SJCRH30 (cell line): ENCODE data around the gene ZNF787. TPM values are rescaled to one million over a fixed set of nuclear protein-coding genes. Genes with fewer than 3 reads are reported as not detected.

Experiments used
- DNase-seq, 2 experiments: peaks; one replicate each; pipeline ENCODE4 v3.0.0-alpha.2; 2015 to 2020
- H3K27ac ChIP-seq: fragments of 250-450 bp; sonication (Bioruptor Pico); 2 replicates; pipeline ENCODE4 v1.5.1; 2020; ENCODE audit warnings: mild to moderate bottlenecking, moderate library complexity
- H3K27me3 ChIP-seq: fragments of 250-450 bp; sonication (Bioruptor Pico); 2 replicates; pipeline ENCODE4 v1.5.1; 2020; ENCODE audit warnings: mild to moderate bottlenecking, moderate library complexity
- H3K36me3 ChIP-seq: fragments of 250-450 bp; sonication (Bioruptor Pico); 2 replicates; pipeline ENCODE4 v1.5.1; 2020; ENCODE audit warnings: mild to moderate bottlenecking, moderate library complexity
- H3K4me1 ChIP-seq: fragments of 250-450 bp; sonication (Bioruptor Pico); 2 replicates; pipeline ENCODE4 v1.5.1; 2020; ENCODE audit warnings: mild to moderate bottlenecking, moderate library complexity
- H3K4me3 ChIP-seq: fragments of 250-450 bp; sonication (Bioruptor Pico); 2 replicates; pipeline ENCODE4 v1.5.1; 2020; ENCODE audit warnings: mild to moderate bottlenecking, moderate library complexity
- H3K9me3 ChIP-seq: fragments of 250-450 bp; sonication (Bioruptor Pico); replicated peaks from 2 replicates; pipeline ENCODE4 v1.5.1; 2020; ENCODE audit warnings: mild to moderate bottlenecking, moderate library complexity
- total RNA-seq: library from RNA; depleted of rRNA; stranded (reverse); fragments of >200 nt; shearing (Covaris generic); gene quantifications from 2 replicates; pipeline ENCODE4 v1.2.3, GENCODE V29; 2014

ZNF787 gene
- total RNA-seq, 1 experiment from 2014 or later, result 24.8 TPM

- Histone ChIP-seq H3K9me3 (no peaks in the 10 kb centered on the region), H3K27ac (no peak overlapping the region), H3K4me3 (no peak overlapping the region), H3K4me1 (no peaks in the 10 kb centered on the region), H3K36me3 (no peaks in the 10 kb centered on the region), H3K27me3 (no peaks in the 10 kb centered on the region)
- no peak for DNase-seq
These were observed 17.0 kb upstream of the ZNF787 start for GRCh38 chr19:56138069-56138468.

GRCh38 chr19:56137405-56137804 is 16.3 kb upstream of the ZNF787 start:
- DNase-seq, result no peak
- no peaks in the 10 kb centered on the region for H3K36me3 ChIP-seq
- no peaks in the 10 kb centered on the region for H3K9me3 ChIP-seq
- no peak overlapping the region for H3K27ac ChIP-seq
- no peaks in the 10 kb centered on the region for H3K4me1 ChIP-seq
- H3K4me3 ChIP-seq, result no peak overlapping the region
- H3K27me3 ChIP-seq, result no peaks in the 10 kb centered on the region

GRCh38 chr19:56136362-56136761 is 15.3 kb upstream of the ZNF787 start:
- Histone ChIP-seq H3K27ac (no peak overlapping the region), H3K4me3 (no peak overlapping the region)

GRCh38 chr19:56134654-56134921 is 13.5 kb upstream of the ZNF787 start:
- H3K4me1 ChIP-seq, result no peaks in the 10 kb centered on the region
- H3K9me3 ChIP-seq, result no peaks in the 10 kb centered on the region
- H3K27ac ChIP-seq, result no peak overlapping the region

More at GRCh38 chr19:56136362-56136761, 15.3 kb upstream of the ZNF787 start:
- DNase-seq, result no peak
- no peaks in the 10 kb centered on the region for H3K27me3 ChIP-seq
- no peaks in the 10 kb centered on the region for H3K9me3 ChIP-seq
- no peaks in the 10 kb centered on the region for H3K36me3 ChIP-seq
- no peaks in the 10 kb centered on the region for H3K4me1 ChIP-seq

GRCh38 chr19:56133858-56134653 is 13.0 kb upstream of the ZNF787 start:
- DNase-seq, result no peak
- Histone ChIP-seq H3K27me3 (no peaks in the 10 kb centered on the region), H3K27ac (no peak overlapping the region), H3K9me3 (no peaks in the 10 kb centered on the region), H3K36me3 (no peaks in the 10 kb centered on the region), H3K4me1 (no peaks in the 10 kb centered on the region), H3K4me3 (no peak overlapping the region)

More at GRCh38 chr19:56134654-56134921, 13.5 kb upstream of the ZNF787 start:
- no peak for DNase-seq
- Histone ChIP-seq H3K4me3 (no peak overlapping the region), H3K36me3 (no peaks in the 10 kb centered on the region), H3K27me3 (no peaks in the 10 kb centered on the region)

GRCh38 chr19:56132316-56132822 is 11.3 kb upstream of the ZNF787 start:
- Histone ChIP-seq H3K9me3 (no peaks in the 10 kb centered on the region), H3K27ac (no peak overlapping the region), H3K4me1 (peaks cover 3% of the 10 kb centered on the region; the same call in 1 of the 2 replicates), H3K36me3 (no peaks in the 10 kb centered on the region), H3K27me3 (no peaks in the 10 kb centered on the region), H3K4me3 (no peak overlapping the region; the same call in 1 of the 2 replicates)
- peak; percentile 33 to 53 for DNase-seq

GRCh38 chr19:56131651-56132050 is 10.6 kb upstream of the ZNF787 start:
- no peak for DNase-seq
- Histone ChIP-seq H3K4me3 (no peak overlapping the region), H3K27ac (no peak overlapping the region), H3K9me3 (no peaks in the 10 kb centered on the region), H3K36me3 (no peaks in the 10 kb centered on the region), H3K27me3 (no peaks in the 10 kb centered on the region), H3K4me1 (peaks cover 9% of the 10 kb centered on the region)

- Histone ChIP-seq H3K36me3 (no peaks in the 10 kb centered on the region), H3K4me3 (no peak overlapping the region), H3K27ac (no peak overlapping the region), H3K27me3 (no peaks in the 10 kb centered on the region), H3K9me3 (no peaks in the 10 kb centered on the region), H3K4me1 (peaks cover 23% of the 10 kb centered on the region)
- no peak for DNase-seq
These were observed 8.9 kb upstream of the ZNF787 start for GRCh38 chr19:56130006-56130405.

- Histone ChIP-seq H3K27ac (no peak overlapping the region), H3K27me3 (no peaks in the 10 kb centered on the region), H3K36me3 (no peaks in the 10 kb centered on the region), H3K4me3 (no peak overlapping the region), H3K9me3 (no peaks in the 10 kb centered on the region), H3K4me1 (peaks cover 23% of the 10 kb centered on the region)
- DNase-seq, result peak; percentile 33 to 57
These were observed 6.1 kb upstream of the ZNF787 start for GRCh38 chr19:56126983-56127780.

GRCh38 chr19:56125806-56126590 is 4.9 kb upstream of the ZNF787 start:
- H3K27ac ChIP-seq, result peak overlapping the region; percentile 96
- DNase-seq, result peak; percentile 96 to 98
- peaks cover 23% of the 10 kb centered on the region for H3K4me1 ChIP-seq
- H3K36me3 ChIP-seq, result no peaks in the 10 kb centered on the region
- no peaks in the 10 kb centered on the region for H3K27me3 ChIP-seq
- no peaks in the 10 kb centered on the region for H3K9me3 ChIP-seq
- peak overlapping the region; percentile 12; the same call in 1 of the 2 replicates for H3K4me3 ChIP-seq

GRCh38 chr19:56124578-56124977 is 3.5 kb upstream of the ZNF787 start:
- Histone ChIP-seq H3K9me3 (no peaks in the 10 kb centered on the region), H3K27me3 (no peaks in the 10 kb centered on the region), H3K4me3 (no peak overlapping the region), H3K4me1 (peaks cover 23% of the 10 kb centered on the region), H3K36me3 (no peaks in the 10 kb centered on the region), H3K27ac (no peak overlapping the region)
- no peak for DNase-seq

- H3K9me3 ChIP-seq, result no peaks in the 10 kb centered on the region
- peaks cover 27% of the 10 kb centered on the region for H3K4me1 ChIP-seq
- DNase-seq, result no peak
- no peaks in the 10 kb centered on the region for H3K27me3 ChIP-seq
- no peak overlapping the region for H3K27ac ChIP-seq
- no peak overlapping the region for H3K4me3 ChIP-seq
- peaks cover 2% of the 10 kb centered on the region; the same call in 1 of the 2 replicates for H3K36me3 ChIP-seq
These were observed 2.3 kb upstream of the ZNF787 start for GRCh38 chr19:56123266-56123891.

- H3K9me3 ChIP-seq, result no peaks in the 10 kb centered on the region
- H3K27me3 ChIP-seq, result no peaks in the 10 kb centered on the region
- DNase-seq, result peak; percentile 76 to 78
- peaks cover 8% of the 10 kb centered on the region; the same call in 1 of the 2 replicates for H3K36me3 ChIP-seq
- H3K4me3 ChIP-seq, result peak overlapping the region; percentile 92
- H3K27ac ChIP-seq, result peak overlapping the region; percentile 95
- peaks cover 9% of the 10 kb centered on the region for H3K4me1 ChIP-seq
These were observed 520 bp downstream of the ZNF787 start for GRCh38 chr19:56120371-56121179.
